Measurements from ENCODE around the gene C1QC.

Gene C1QC

DNA sequence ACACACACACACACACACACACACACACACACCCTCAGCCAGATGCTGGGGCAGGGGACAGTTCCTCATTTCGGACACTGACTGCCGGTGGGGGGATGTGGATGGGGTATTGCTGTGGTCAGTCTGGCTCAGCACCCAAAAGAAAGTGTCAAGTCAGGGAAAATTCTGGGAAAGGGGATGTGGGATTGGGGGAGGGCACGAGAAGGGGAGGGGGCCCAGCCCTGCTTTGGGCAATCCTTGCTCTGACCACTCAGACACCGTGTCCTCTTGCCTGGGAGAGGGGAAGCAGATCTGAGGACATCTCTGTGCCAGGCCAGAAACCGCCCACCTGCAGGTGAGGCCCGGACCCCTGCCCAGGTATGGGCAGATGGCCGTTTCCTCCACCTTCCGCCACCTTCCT lies at the start of gene C1QC:
Gene C1QC, plus strand, starts transcription at position 253 of the 400 bp plus-strand sequence. CDS start 391 bp downstream, outside the sequence.
- H3K9ac ChIP-seq (ENCODE audit: low read depth, low read length), result no peak within 1 kb of the TSS
- no peaks in the 10 kb centered on the region for H3K9me3 ChIP-seq (ENCODE audit: control insufficient read depth, insufficient read depth, low read length)
- no peaks in the 10 kb centered on the region for H3K36me3 ChIP-seq (ENCODE audit: control insufficient read depth, insufficient read depth, low read length)
- H3K4me3 ChIP-seq (ENCODE audit: low read depth, low read length), result no peak within 1 kb of the TSS
- no peaks in the 10 kb centered on the region for H3K27me3 ChIP-seq (ENCODE audit: control insufficient read depth, insufficient read depth, low read length)
- H3K4me1 ChIP-seq (ENCODE audit: control insufficient read depth, insufficient read depth, low read length), result peaks cover 6% of the 10 kb centered on the region

DNA sequence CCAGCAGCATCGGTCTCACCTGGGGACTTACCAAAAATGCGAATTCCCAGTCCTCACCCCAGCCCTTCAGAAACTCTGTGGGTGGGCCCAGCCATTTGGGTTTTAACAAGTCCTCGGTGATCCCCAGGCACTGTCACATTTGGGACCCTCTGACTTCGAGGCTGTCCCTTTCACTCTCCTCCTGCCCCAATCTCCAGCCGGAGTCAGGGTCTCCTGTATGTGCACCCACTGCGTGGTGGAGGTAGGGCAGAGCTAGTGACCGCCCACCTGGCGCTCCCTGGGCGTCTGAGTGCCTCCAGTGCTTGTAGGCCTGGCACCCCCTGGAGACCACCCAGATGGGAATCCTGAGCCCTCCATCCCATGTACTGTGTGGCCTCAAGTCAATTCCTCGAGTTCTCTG lies 49.0 kb upstream of the C1QC start:
- Histone ChIP-seq H3K4me3 (ENCODE audit: low read depth, low read length) (no peak overlapping the region), H3K36me3 (ENCODE audit: control insufficient read depth, insufficient read depth, low read length) (no peaks in the 10 kb centered on the region), H3K9ac (ENCODE audit: low read depth, low read length) (no peak overlapping the region), H3K9me3 (ENCODE audit: control insufficient read depth, insufficient read depth, low read length) (no peaks in the 10 kb centered on the region), H3K27me3 (ENCODE audit: control insufficient read depth, insufficient read depth, low read length) (no peaks in the 10 kb centered on the region), H3K4me1 (ENCODE audit: control insufficient read depth, insufficient read depth, low read length) (no peaks in the 10 kb centered on the region)

GRCh38 chr1:22595108-22595507 lies 48.3 kb upstream of the C1QC start:
- Histone ChIP-seq H3K9ac (ENCODE audit: low read depth, low read length) (no peak overlapping the region), H3K4me3 (ENCODE audit: low read depth, low read length) (no peak overlapping the region), H3K4me1 (ENCODE audit: control insufficient read depth, insufficient read depth, low read length) (no peaks in the 10 kb centered on the region), H3K27me3 (ENCODE audit: control insufficient read depth, insufficient read depth, low read length) (no peaks in the 10 kb centered on the region), H3K36me3 (ENCODE audit: control insufficient read depth, insufficient read depth, low read length) (no peaks in the 10 kb centered on the region), H3K9me3 (ENCODE audit: control insufficient read depth, insufficient read depth, low read length) (no peaks in the 10 kb centered on the region)

DNA sequence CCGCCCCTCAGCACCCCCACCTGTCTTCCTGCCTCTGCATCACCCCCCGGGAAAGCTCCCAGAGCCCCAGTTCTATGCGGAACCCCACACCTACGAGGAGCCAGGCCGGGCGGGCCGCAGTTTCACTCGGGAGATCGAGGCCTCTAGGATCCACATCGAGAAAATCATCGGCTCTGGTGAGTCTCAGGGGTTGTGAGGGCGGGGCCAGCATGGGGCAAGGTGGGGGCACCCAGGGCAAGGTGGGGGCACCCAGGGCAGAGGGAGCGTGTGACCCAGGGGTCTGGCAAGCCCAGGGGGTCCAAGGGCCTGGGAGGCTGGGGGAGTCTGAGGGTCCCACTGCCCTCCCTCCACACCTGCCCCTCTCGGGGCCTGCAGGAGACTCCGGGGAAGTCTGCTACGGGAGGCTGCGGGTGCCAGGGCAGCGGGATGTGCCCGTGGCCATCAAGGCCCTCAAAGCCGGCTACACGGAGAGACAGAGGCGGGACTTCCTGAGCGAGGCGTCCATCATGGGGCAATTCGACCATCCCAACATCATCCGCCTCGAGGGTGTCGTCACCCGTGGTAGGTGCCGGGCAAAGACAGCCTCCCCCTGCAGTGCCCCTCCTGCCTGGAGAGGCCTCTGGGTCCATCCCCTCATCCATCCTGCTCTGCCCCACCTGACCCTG lies 46.0 kb upstream of the C1QC start:
- H3K4me1 ChIP-seq (ENCODE audit: control insufficient read depth, insufficient read depth, low read length), result no peaks in the 10 kb centered on the region
- H3K27me3 ChIP-seq (ENCODE audit: control insufficient read depth, insufficient read depth, low read length), result no peaks in the 10 kb centered on the region
- no peaks in the 10 kb centered on the region for H3K9me3 ChIP-seq (ENCODE audit: control insufficient read depth, insufficient read depth, low read length)
- H3K9ac ChIP-seq (ENCODE audit: low read depth, low read length), result no peak overlapping the region
- H3K36me3 ChIP-seq (ENCODE audit: control insufficient read depth, insufficient read depth, low read length), result no peaks in the 10 kb centered on the region
- no peak overlapping the region for H3K4me3 ChIP-seq (ENCODE audit: low read depth, low read length)

DNA sequence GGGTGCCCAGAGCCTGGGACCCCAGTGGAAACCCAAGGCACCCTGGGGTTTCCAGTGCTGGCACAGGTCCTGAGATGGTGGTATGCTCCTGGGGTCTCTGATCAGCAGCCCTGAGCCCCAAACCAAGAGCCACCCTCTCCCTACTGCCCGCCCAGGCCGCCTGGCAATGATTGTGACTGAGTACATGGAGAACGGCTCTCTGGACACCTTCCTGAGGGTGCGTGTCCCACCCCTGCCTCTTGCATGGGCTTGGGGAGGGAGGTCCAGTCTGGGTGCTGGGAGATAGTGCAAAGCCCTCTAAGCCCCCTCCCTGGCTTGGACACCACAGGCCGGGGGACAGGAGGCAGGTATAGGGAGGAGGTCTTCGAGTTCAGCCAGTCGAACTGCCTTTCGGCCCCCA lies 45.4 kb upstream of the C1QC start:
- H3K4me1 ChIP-seq (ENCODE audit: control insufficient read depth, insufficient read depth, low read length), result no peaks in the 10 kb centered on the region
- H3K9ac ChIP-seq (ENCODE audit: low read depth, low read length), result no peak overlapping the region
- H3K27me3 ChIP-seq (ENCODE audit: control insufficient read depth, insufficient read depth, low read length), result no peaks in the 10 kb centered on the region
- no peaks in the 10 kb centered on the region for H3K36me3 ChIP-seq (ENCODE audit: control insufficient read depth, insufficient read depth, low read length)
- no peak overlapping the region for H3K4me3 ChIP-seq (ENCODE audit: low read depth, low read length)
- no peaks in the 10 kb centered on the region for H3K9me3 ChIP-seq (ENCODE audit: control insufficient read depth, insufficient read depth, low read length)

GRCh38 chr1:22598736-22599135 lies 44.7 kb upstream of the C1QC start:
- Histone ChIP-seq H3K9me3 (ENCODE audit: control insufficient read depth, insufficient read depth, low read length) (no peaks in the 10 kb centered on the region), H3K4me1 (ENCODE audit: control insufficient read depth, insufficient read depth, low read length) (no peaks in the 10 kb centered on the region), H3K27me3 (ENCODE audit: control insufficient read depth, insufficient read depth, low read length) (no peaks in the 10 kb centered on the region), H3K9ac (ENCODE audit: low read depth, low read length) (no peak overlapping the region), H3K4me3 (ENCODE audit: low read depth, low read length) (no peak overlapping the region), H3K36me3 (ENCODE audit: control insufficient read depth, insufficient read depth, low read length) (no peaks in the 10 kb centered on the region)

DNA sequence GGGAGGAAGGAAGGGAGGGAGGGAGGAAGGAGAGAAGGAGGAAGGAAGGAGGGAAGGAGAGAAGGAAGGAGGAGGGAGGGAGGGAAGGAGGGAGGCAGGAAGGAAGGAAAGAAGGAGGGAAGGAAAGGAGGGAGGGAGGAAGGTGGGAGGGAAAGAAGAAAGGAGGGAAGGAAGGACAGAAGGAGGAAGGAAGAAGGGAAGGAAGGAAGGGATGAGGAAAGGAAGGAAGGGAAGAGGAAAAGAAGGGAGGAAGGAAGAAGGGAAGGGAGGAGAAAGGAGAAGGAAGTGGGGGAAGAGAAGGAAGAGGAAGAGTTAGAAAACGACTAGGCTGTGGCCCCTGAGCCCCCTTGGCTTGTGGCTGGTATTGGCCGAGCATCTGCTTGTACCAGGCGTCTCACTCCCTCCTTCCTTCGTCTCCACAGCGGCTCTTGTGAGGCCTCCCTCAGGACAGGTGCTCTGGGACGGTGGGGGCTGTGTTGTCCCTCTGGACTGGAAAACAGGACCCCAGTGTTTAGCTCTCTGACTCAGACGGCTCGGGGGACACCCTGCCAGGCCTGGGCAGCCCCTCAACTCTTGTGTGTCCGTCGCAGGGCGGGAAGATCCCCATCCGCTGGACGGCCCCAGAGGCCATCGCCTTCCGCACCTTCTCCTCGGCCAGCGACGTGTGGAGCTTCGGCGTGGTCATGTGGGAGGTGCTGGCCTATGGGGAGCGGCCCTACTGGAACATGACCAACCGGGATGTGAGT lies 43.2 kb upstream of the C1QC start:
- H3K36me3 ChIP-seq (ENCODE audit: control insufficient read depth, insufficient read depth, low read length), result no peaks in the 10 kb centered on the region
- H3K4me3 ChIP-seq (ENCODE audit: low read depth, low read length), result no peak overlapping the region
- no peaks in the 10 kb centered on the region for H3K9me3 ChIP-seq (ENCODE audit: control insufficient read depth, insufficient read depth, low read length)
- H3K4me1 ChIP-seq (ENCODE audit: control insufficient read depth, insufficient read depth, low read length), result no peaks in the 10 kb centered on the region
- H3K27me3 ChIP-seq (ENCODE audit: control insufficient read depth, insufficient read depth, low read length), result no peaks in the 10 kb centered on the region
- no peak overlapping the region for H3K9ac ChIP-seq (ENCODE audit: low read depth, low read length)

DNA sequence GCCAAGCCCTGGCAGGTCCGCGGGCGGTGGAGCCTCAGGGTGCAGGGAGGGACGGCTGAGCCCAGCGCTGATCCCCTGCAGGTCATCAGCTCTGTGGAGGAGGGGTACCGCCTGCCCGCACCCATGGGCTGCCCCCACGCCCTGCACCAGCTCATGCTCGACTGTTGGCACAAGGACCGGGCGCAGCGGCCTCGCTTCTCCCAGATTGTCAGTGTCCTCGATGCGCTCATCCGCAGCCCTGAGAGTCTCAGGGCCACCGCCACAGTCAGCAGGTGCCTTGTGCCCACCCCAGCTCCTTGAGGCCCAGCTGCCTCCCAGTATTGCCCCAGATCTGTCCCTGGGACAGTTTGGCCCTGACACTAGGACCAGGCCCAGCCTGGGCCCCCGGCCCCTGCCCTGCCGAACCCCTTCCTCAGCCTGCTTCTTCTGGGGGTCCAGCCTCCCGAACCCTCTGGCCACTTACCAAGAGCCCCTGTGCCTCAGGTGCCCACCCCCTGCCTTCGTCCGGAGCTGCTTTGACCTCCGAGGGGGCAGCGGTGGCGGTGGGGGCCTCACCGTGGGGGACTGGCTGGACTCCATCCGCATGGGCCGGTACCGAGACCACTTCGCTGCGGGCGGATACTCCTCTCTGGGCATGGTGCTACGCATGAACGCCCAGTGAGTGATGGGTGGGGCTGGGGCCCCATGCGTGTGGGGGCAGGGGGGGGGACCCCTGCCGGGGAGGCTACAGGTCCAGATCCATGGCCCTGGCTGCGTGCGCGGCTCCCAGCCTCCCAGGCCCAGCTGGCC lies 42.4 kb upstream of the C1QC start:
- H3K9me3 ChIP-seq (ENCODE audit: control insufficient read depth, insufficient read depth, low read length), result no peaks in the 10 kb centered on the region
- H3K36me3 ChIP-seq (ENCODE audit: control insufficient read depth, insufficient read depth, low read length), result no peaks in the 10 kb centered on the region
- H3K27me3 ChIP-seq (ENCODE audit: control insufficient read depth, insufficient read depth, low read length), result no peaks in the 10 kb centered on the region
- H3K4me3 ChIP-seq (ENCODE audit: low read depth, low read length), result no peak overlapping the region
- H3K4me1 ChIP-seq (ENCODE audit: control insufficient read depth, insufficient read depth, low read length), result no peaks in the 10 kb centered on the region
- H3K9ac ChIP-seq (ENCODE audit: low read depth, low read length), result no peak overlapping the region

DNA sequence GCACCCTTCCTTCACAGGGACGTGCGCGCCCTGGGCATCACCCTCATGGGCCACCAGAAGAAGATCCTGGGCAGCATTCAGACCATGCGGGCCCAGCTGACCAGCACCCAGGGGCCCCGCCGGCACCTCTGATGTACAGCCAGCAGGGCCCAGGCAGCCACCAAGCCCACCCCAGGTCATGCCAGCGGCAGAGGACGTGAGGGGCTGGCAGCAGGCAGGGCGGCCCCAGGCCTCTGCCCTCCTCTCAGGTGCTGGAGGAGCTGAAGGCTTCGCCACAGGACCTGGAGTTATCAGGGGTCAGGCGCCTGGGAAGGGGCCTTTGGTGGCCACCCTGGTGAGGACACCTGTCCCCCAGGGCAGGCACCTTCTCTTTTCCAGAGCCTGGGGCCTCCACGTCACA lies 41.8 kb upstream of the C1QC start:
- Histone ChIP-seq H3K9me3 (ENCODE audit: control insufficient read depth, insufficient read depth, low read length) (no peaks in the 10 kb centered on the region), H3K9ac (ENCODE audit: low read depth, low read length) (no peak overlapping the region), H3K4me3 (ENCODE audit: low read depth, low read length) (no peak overlapping the region), H3K27me3 (ENCODE audit: control insufficient read depth, insufficient read depth, low read length) (no peaks in the 10 kb centered on the region), H3K36me3 (ENCODE audit: control insufficient read depth, insufficient read depth, low read length) (no peaks in the 10 kb centered on the region), H3K4me1 (ENCODE audit: control insufficient read depth, insufficient read depth, low read length) (no peaks in the 10 kb centered on the region)

DNA sequence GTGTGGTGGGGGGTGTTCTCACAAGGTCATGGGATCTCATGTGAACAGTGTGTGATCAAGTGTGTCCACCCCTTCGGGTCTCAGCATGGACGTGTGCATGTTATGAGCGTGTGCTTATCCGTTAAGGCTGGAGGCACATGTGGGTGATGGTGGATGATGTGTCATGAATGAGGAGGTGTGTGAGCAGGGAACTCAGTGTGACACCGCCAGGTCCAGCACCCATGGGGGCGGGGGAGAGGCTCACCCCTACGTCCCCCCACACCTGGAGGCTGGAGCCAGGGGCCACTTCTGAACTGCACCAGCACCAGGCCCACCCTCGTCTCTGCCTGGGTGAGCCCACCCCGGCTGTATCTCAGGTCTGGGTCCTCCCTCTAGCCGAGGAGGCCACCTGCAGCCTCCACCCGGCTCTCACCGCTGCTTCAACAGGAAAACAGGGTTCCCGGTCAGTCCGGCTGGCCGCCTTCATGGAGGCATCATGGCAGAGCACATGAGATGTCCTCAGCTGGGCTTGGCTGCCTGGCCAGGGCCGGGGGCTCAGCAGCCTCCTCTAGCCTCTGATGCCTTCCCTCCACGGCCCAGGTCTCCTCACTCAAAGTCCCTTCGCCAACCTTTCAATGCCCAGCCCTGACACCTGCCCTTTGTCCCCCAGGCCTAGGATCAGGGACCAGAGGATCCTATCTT lies 41.2 kb upstream of the C1QC start:
- H3K9me3 ChIP-seq (ENCODE audit: control insufficient read depth, insufficient read depth, low read length), result no peaks in the 10 kb centered on the region
- no peaks in the 10 kb centered on the region for H3K36me3 ChIP-seq (ENCODE audit: control insufficient read depth, insufficient read depth, low read length)
- no peaks in the 10 kb centered on the region for H3K4me1 ChIP-seq (ENCODE audit: control insufficient read depth, insufficient read depth, low read length)
- H3K9ac ChIP-seq (ENCODE audit: low read depth, low read length), result no peak overlapping the region
- H3K4me3 ChIP-seq (ENCODE audit: low read depth, low read length), result no peak overlapping the region
- no peaks in the 10 kb centered on the region for H3K27me3 ChIP-seq (ENCODE audit: control insufficient read depth, insufficient read depth, low read length)

DNA sequence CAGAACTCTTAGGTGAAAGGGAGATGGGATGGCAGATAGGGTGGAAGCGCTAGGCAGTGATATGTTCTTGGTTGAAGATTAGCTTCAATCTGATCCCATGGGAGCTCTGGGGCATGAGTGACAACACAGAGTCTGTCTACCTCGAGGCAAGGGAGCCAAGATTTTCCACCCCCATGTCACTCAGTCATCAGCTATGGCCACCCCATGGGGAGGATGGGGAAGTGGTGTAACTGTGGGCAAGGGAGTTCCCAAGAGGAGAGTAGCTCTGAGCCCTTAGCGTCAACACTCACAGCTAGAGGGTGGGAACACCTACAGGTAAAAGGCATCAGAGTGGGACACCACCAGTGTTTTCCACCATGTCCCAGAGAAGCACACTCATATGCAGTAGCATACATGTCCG lies 37.3 kb upstream of the C1QC start:
- H3K4me3 ChIP-seq (ENCODE audit: low read depth, low read length), result no peak overlapping the region
- no peak overlapping the region for H3K9ac ChIP-seq (ENCODE audit: low read depth, low read length)
- H3K27me3 ChIP-seq (ENCODE audit: control insufficient read depth, insufficient read depth, low read length), result no peaks in the 10 kb centered on the region
- H3K9me3 ChIP-seq (ENCODE audit: control insufficient read depth, insufficient read depth, low read length), result no peaks in the 10 kb centered on the region
- H3K36me3 ChIP-seq (ENCODE audit: control insufficient read depth, insufficient read depth, low read length), result no peaks in the 10 kb centered on the region
- H3K4me1 ChIP-seq (ENCODE audit: control insufficient read depth, insufficient read depth, low read length), result no peaks in the 10 kb centered on the region

Measured in iPS-15b (cell line).